Hematopoietic multipotent progenitor cell treated with erythropoietin and hydrocortisone succinate and interleukin-3 and kit ligand, for 17 days (in vitro differentiated cells): ENCODE measurements around the gene ELF5.

Experiments
- DNase-seq: peaks from one replicate; pipeline ENCODE4 v3.0.0-alpha.2; 2015; ENCODE audit warnings: low spot score

The ELF5 gene

DNA sequence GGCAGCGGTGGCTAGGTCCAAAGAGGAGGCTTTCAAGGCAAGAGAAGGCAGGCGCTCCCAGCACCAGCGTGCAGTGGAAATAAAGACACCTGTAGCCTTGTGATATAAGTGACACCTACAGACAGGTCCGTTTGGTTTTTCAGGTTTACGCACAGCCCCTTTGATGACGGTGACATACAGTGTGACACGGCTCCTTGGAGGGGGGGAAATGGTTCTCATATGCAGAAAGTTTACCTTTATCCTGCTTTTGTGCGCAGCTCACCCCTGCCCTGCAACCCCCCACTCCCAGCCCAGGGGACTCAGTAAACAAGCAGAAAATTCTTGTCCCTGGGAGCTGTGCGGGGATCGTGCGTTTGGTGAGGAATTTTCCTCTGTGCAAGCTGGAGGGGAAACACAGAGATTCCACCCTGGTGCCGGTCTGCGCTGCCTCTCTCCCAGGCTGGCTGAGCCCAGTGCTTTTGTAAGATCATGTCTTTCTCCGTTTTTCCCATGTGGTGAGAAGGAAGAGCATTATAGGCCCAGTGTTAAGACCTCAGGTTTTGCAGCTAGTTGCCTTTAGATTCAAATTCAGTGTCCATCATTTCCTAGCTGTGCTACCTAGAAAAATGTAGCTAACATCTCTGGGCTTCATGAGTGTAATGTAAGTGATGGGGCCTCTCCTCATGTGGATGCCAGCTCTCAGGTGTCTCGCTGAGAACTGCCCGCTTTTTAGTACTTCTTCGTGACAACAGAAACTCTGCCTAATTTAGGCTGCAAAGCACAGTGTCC is at the start of gene ELF5:
TSS of gene ELF5 (minus strand) at position 113 of the 768 bp plus-strand sequence. CDS start 8,045 bp downstream, outside the sequence.
- no peak for DNase-seq

DNA sequence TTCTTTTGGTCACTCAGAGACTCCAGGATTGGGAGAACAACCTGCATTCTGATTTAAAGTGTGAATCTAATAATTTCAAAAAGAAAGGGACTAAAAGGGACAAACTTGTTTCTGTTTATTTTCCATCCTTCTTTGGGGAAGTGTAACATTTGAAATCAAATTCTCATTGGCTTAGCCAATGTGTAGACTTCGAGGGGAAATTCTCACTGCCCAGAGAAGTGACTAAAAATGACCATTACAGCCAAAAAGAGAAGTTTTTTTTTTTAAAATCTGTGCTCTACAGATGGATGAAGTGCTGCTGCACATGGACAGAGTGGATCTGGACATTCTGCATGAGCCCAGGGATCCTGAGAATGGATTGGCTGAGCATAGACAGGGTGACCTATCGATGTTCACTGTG is 49.4 kb upstream of the ELF5 start:
- DNase-seq: no peak

- DNase-seq: no peak
Measured at GRCh38 chr11:34560511-34560910, 46.9 kb upstream of the ELF5 start.

GRCh38 chr11:34558673-34559072 is 45.1 kb upstream of the ELF5 start:
- no peak for DNase-seq

GRCh38 chr11:34558211-34558610 is 44.6 kb upstream of the ELF5 start:
- no peak for DNase-seq

DNA sequence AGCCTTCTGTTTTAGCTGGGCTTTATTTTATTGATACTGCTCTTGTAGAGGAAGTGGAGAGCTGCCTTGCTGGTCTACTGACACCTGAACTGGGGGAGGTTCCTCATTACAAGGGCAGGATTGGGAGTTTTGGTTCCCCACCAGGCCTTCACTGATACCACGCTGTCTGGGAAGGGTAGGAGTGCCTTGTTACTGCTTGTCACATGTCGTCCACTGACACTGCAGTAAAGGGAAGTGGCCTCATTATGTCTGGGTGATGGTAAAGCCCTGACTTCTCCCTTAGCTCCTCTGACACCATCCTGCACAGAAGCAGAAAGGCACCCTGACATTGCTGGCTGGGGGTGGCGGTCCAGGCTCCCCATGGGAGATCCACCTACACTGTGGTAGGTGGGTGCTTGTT is 38.7 kb upstream of the ELF5 start:
- no peak for DNase-seq

DNA sequence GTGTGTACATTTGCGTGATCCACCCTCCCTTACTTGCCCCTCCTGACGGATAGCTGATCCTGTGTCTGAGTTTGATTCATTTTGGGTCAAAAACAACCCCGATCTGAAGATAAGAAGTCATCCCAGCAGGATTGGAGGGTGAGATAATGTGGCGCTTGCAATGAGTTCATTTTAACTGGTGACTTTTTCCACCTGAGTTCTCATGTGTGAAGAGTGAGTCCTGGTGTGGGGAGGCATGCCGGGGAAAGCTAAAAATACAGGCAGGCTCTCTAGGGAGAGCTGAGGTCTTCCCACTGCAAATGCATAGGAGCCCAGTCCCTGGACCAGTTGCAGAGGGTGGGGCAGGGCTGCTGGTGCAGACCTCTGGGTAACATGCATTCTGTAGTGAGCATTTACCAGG is 35.7 kb upstream of the ELF5 start:
- no peak for DNase-seq

GRCh38 chr11:34548278-34548677 is 34.7 kb upstream of the ELF5 start:
- DNase-seq: no peak

GRCh38 chr11:34546511-34547209 is 33.1 kb upstream of the ELF5 start:
- no peak for DNase-seq

DNA sequence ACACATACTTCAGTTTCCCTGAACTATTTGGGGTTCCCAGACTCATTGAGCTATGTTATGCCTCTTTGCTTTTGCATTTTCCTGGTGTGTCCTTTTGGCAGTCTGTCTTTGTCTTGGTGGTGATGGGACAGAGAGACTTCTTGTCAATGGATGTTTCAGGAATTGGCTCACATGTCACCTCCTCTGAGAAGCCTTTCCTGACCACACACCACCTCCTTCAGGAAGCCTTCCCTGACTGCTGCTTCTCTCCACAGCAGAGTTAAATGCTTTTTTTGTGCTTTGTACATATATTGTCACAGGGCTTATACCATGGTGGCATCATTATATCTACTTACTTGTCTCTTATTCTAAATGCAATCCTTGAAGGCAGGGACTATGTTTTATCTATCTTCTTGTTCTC is 28.5 kb upstream of the ELF5 start:
- no peak for DNase-seq

DNA sequence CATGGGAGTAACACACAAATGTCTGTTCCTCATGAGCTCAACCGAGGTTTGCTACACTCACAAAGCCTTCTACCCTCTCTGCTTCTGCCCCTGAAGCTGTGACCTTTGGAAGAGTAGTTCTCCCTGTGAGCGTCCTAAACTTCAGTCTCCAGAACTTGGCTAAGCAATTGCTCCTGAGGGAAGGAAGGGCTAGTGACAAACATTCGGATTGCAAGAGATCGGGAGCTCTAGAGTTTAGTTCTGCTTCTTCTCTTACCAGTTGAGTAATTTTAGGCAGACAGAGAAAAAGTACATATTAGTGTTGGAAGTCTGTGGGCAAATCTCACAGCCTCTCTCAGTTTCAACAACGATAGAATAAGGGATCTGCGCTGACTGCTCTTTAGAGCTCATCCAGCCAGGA is 27.3 kb upstream of the ELF5 start:
- DNase-seq: no peak

DNA sequence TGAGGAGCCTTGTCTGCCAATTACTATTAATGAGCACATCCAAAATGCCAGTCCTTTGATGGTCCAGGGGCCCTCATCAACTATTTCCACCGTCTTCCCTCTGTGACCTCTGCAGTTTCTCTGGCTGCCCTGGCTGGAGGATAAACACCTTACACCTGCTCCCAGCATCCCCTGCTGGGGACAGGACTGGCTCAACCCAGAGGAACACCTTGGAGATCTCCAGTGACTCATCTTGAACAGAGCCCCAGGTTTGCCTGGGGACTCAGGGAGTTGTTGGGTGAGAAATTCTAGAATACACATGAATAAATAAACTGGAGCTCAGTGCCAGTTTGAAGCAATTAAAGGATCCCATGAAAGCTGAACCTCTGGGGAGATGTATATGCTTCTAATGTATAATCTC is 24.0 kb upstream of the ELF5 start:
- no peak for DNase-seq

DNA sequence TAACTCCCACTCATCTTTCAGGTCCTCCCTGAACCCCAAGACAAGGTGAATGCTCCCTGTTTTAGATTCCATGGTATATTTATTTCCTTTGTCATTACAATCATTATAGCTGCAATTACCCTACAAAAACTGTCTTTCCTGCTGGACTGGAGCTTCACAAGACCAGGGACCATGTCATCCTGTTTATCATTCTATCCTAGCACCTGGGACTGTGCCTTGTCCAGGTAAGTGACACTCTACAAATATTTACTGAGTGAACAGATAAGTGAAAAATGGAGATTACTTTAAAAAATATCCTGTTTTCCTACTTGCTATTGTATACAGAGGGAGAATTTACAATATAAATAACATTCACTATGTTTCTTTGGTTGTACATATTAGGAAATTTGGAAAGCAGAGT is 22.5 kb upstream of the ELF5 start:
- no peak for DNase-seq

GRCh38 chr11:34534826-34535225 is 21.2 kb upstream of the ELF5 start:
- DNase-seq: no peak

- no peak for DNase-seq
Measured at GRCh38 chr11:34531663-34532062, 18.1 kb upstream of the ELF5 start.

GRCh38 chr11:34530545-34531234 is 17.1 kb upstream of the ELF5 start:
- no peak for DNase-seq

GRCh38 chr11:34529643-34530042 is 16.0 kb upstream of the ELF5 start:
- DNase-seq: no peak

DNA sequence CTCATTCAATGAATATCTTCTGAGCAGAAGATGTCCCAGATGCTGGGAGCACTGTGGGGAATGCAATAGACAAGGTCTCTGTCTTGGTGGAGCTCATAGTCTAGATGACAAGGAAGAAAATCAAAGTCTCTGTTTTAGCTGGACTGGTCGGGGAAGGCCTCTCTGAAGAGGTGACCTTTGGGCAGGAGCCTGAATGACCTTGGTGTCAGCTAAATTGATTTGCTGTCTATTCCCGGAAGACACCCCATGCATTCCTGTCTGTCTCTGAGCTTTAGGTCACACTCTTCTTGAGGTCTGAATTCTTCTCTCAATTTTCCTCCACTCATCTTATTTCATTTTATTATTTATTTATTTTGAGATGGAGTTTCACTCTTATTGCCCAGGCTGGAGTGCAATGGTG is 14.5 kb upstream of the ELF5 start:
- DNase-seq: no peak

GRCh38 chr11:34525888-34526657 is 12.5 kb upstream of the ELF5 start:
- no peak for DNase-seq

DNA sequence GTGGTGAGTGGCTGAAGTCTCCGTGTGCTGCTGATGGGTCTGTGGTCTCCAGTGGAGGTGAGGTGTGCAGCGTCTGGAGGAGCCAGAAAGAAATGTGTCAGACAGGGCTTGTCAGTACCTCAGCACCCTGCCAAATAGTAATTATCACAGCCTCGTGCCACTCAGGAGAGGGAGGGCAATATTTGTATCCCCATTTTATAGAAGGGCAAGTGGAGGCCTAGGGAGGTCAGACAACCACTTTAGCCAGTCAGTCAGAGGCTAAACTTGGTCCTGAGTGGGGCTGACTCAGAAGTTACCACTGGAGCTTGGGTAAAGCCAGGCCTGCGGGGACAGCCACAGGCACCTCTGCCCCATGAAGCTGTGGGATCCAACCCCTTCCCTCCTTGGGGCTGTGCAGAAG is 11.5 kb upstream of the ELF5 start:
- DNase-seq: no peak

- DNase-seq: no peak
Measured at GRCh38 chr11:34524696-34525095, 11.1 kb upstream of the ELF5 start.

GRCh38 chr11:34523053-34523452 is 9.5 kb upstream of the ELF5 start:
- DNase-seq: no peak
